CD14-positive monocyte (primary cell): ENCODE measurements around the gene PIP4K2A. TPM values are rescaled to one million over a fixed set of nuclear protein-coding genes. Genes with fewer than 3 reads are reported as not detected.

Source experiments
- DNase-seq, 3 donors: peaks; one replicate each; pipeline ENCODE4 v3.0.0-alpha.2; 2011 to 2022
- H2AFZ ChIP-seq: 2 replicates; pipeline ENCODE4 v1.6.0; 2012; ENCODE audit warnings: mild to moderate bottlenecking, low read depth, low read length, inconsistent platforms; ENCODE audit not compliant: insufficient read depth, poor library complexity, severe bottlenecking
- H3K27ac ChIP-seq, 2 donors: 1 replicate in 1 of 2; 2 replicates in 1 of 2; pipeline ENCODE4 v1.5.1; 2012 to 2013; ENCODE audit warnings: low read length in 2 of 2, control low read depth in 1 of 2, inconsistent platforms in 1 of 2, low read depth in 1 of 2, mild to moderate bottlenecking in 1 of 2
- H3K27me3 ChIP-seq, 2 donors: one replicate each; pipeline versions ENCODE4 v1.6.0 to v1.6.1; 2011 to 2013; ENCODE audit warnings: low read length in 2 of 2; ENCODE audit not compliant: control insufficient read depth in 2 of 2, insufficient read depth in 2 of 2
- H3K36me3 ChIP-seq, 2 donors: replicated peaks in 1 of 2; 1 replicate in 1 of 2; 2 replicates in 1 of 2; pipeline versions ENCODE4 v1.5.1 to v1.6.1; 2012 to 2013; ENCODE audit warnings: low read length in 2 of 2, control low read depth in 1 of 2, inconsistent platforms in 1 of 2, mild to moderate bottlenecking in 1 of 2; ENCODE audit not compliant: insufficient read depth in 2 of 2, control insufficient read depth in 1 of 2
- H3K4me1 ChIP-seq, 2 donors: 1 replicate in 1 of 2; 2 replicates in 1 of 2; pipeline versions ENCODE4 v1.5.1 to v1.6.1; 2012 to 2013; ENCODE audit warnings: low read length in 2 of 2, control low read depth in 1 of 2, inconsistent platforms in 1 of 2, mild to moderate bottlenecking in 1 of 2, moderate library complexity in 1 of 2; ENCODE audit not compliant: insufficient read depth in 2 of 2, control insufficient read depth in 1 of 2
- H3K4me2 ChIP-seq: replicated peaks from 2 replicates; pipeline ENCODE3; 2012; ENCODE audit warnings: low read length, moderate library complexity, mild to moderate bottlenecking; ENCODE audit not compliant: poor library complexity, severe bottlenecking; ENCODE audit errors: extremely low read depth
- H3K4me3 ChIP-seq, 3 experiments: fragments of 200-600 bp in 1 of 3; sonication (generic) in 1 of 3; replicated peaks in 1 of 3; 1 replicate in 2 of 3; 2 replicates in 1 of 3; pipeline ENCODE4 v1.5.1; 2011 to 2013; ENCODE audit warnings: low read length in 3 of 3, mild to moderate bottlenecking in 3 of 3, control low read depth in 2 of 3, low read depth in 2 of 3, inconsistent platforms in 1 of 3, moderate library complexity in 1 of 3
- H3K79me2 ChIP-seq: 2 replicates; pipeline ENCODE4 v1.6.0; 2012; ENCODE audit warnings: mild to moderate bottlenecking, control low read depth, inconsistent platforms, low read length, moderate library complexity; ENCODE audit not compliant: insufficient read depth
- H3K9ac ChIP-seq: 2 replicates; pipeline ENCODE4 v1.6.0; 2017; ENCODE audit warnings: low read length, mild to moderate bottlenecking; ENCODE audit not compliant: insufficient read depth, poor library complexity, severe bottlenecking
- H3K9me3 ChIP-seq, 2 donors: replicated peaks in 1 of 2; 1 replicate in 1 of 2; 2 replicates in 1 of 2; pipeline versions ENCODE4 v1.5.1 to v1.6.1; 2012 to 2013; ENCODE audit warnings: low read length in 2 of 2, control low read depth in 1 of 2; ENCODE audit not compliant: control insufficient read depth in 1 of 2, insufficient read depth in 1 of 2
- H4K20me1 ChIP-seq: 2 replicates; pipeline ENCODE4 v1.6.0; 2012; ENCODE audit warnings: mild to moderate bottlenecking, low read length, control low read depth, moderate library complexity; ENCODE audit not compliant: insufficient read depth
- H3K27ac Mint-ChIP-seq, 7 donors: one replicate each; pipeline ENCODE4 v1.8.0; 2020; ENCODE audit warnings: mild to moderate bottlenecking in 7 of 7, mixed read lengths in 7 of 7, moderate library complexity in 6 of 7, inconsistent platforms in 2 of 7
- H3K27me3 Mint-ChIP-seq, 3 donors: one replicate each; pipeline ENCODE4 v1.8.0; 2021 to 2022; ENCODE audit warnings: low read depth in 3 of 3, mild to moderate bottlenecking in 3 of 3, mixed read lengths in 3 of 3, moderate library complexity in 3 of 3, inconsistent platforms in 1 of 3
- H3K36me3 Mint-ChIP-seq, 2 donors: one replicate each; pipeline ENCODE4 v1.8.0; 2020; ENCODE audit warnings: mixed read lengths in 2 of 2, inconsistent platforms in 1 of 2, mild to moderate bottlenecking in 1 of 2
- H3K4me1 Mint-ChIP-seq: one replicate; pipeline ENCODE4 v1.8.0; 2020; ENCODE audit warnings: mild to moderate bottlenecking, mixed read lengths
- H3K4me3 Mint-ChIP-seq, 2 donors: one replicate each; pipeline ENCODE4 v1.8.0; 2020; ENCODE audit warnings: mild to moderate bottlenecking in 2 of 2, mixed read lengths in 2 of 2, moderate library complexity in 1 of 2
- H3K9me3 Mint-ChIP-seq, 7 donors: one replicate each; pipeline ENCODE4 v1.8.0; 2020 to 2022; ENCODE audit warnings: mixed read lengths in 7 of 7, mild to moderate bottlenecking in 6 of 7, moderate library complexity in 6 of 7, inconsistent platforms in 2 of 7
- whole genome bisulfite sequencing: methylation state at CpG from one replicate; pipeline ENCODE4 v1.1.5; 2013; ENCODE audit warnings: missing lambda C conversion rate; ENCODE audit not compliant: insufficient coverage; 5-methylcytosine and 5-hydroxymethylcytosine counted together
- intact Hi-C, 2 donors: fragments of 100-400 bp; cut with micrococcal nuclease; formaldehyde crosslinking; loops; one replicate each; pipeline versions ENCODE4 v1.15.0 to v1.15.1; 2023
- polyA plus RNA-seq, 3 donors: library from polyadenylated mRNA; depleted of rRNA in 1 of 3; unstranded in 2 of 3; stranded (reverse) in 1 of 3; fragments of 300-500 nt in 2 of 3; fragments of >200 nt in 1 of 3; fragmentation: Illumina TruSeq in 2 of 3; gene quantifications; 1 replicate in 2 of 3; 2 replicates in 1 of 3; pipeline ENCODE4 v1.2.3, GENCODE V29; 2012 to 2021
- TF ChIP-seq, protein P1 (sequence below): fragments of 200-600 bp; IDR thresholded peaks from one replicate; pipeline ENCODE4 v1.8.0; 2022; ENCODE audit warnings: antibody characterized with exemption, mild to moderate bottlenecking

PIP4K2A gene
- polyA plus RNA-seq, 3 donors, result 9.7 to 33.7 (median 16.6) TPM

GRCh38 chr10:22712211-22712955, 2.0 kb downstream of the PIP4K2A start:
- H3K4me2 ChIP-seq, result peak overlapping the region; percentile 91
- H3K79me2 ChIP-seq, result peaks cover 68% of the 10 kb centered on the region
- H3K36me3 Mint-ChIP-seq, result peaks cover 10 to 12% of the 10 kb centered on the region in 2 donors
- H3K4me1 ChIP-seq, result peaks cover 28 to 44% of the 10 kb centered on the region in 2 donors
- no peak overlapping the region for H3K9ac ChIP-seq
- no peaks in the 10 kb centered on the region for H3K27me3 ChIP-seq
- peaks cover 0 to 3% (median 2%) of the 10 kb centered on the region in 3 donors for H3K27me3 Mint-ChIP-seq
- no peaks in the 10 kb centered on the region for H3K36me3 ChIP-seq
- H3K4me1 Mint-ChIP-seq, result peaks cover 53% of the 10 kb centered on the region
- intact Hi-C loops, result loop anchor here (5.0 to 10.0 kb wide), 2 partner anchors 105 to 108 kb away; no protein-coding TSS in a partner anchor
- H3K27ac Mint-ChIP-seq, result peak overlapping the region in 4 of 7 donors; percentile 58 to 91 (median 86)
- H3K4me3 ChIP-seq, result peak overlapping the region; percentile 83 to 95 (median 93)
- H3K4me3 Mint-ChIP-seq, result peak overlapping the region; percentile 93 to 95
- H3K9me3 ChIP-seq, result no peaks in the 10 kb centered on the region
- no peak for DNase-seq
- H2AFZ ChIP-seq, result peak overlapping the region; percentile 79
- H3K9me3 Mint-ChIP-seq, result peaks cover 0 to 5% (median 3%) of the 10 kb centered on the region in 7 donors
- H3K27ac ChIP-seq, result peak overlapping the region in 1 of 2 donors; percentile 88
- peaks cover 60% of the 10 kb centered on the region for H4K20me1 ChIP-seq
- TF ChIP-seq, protein P1, sequence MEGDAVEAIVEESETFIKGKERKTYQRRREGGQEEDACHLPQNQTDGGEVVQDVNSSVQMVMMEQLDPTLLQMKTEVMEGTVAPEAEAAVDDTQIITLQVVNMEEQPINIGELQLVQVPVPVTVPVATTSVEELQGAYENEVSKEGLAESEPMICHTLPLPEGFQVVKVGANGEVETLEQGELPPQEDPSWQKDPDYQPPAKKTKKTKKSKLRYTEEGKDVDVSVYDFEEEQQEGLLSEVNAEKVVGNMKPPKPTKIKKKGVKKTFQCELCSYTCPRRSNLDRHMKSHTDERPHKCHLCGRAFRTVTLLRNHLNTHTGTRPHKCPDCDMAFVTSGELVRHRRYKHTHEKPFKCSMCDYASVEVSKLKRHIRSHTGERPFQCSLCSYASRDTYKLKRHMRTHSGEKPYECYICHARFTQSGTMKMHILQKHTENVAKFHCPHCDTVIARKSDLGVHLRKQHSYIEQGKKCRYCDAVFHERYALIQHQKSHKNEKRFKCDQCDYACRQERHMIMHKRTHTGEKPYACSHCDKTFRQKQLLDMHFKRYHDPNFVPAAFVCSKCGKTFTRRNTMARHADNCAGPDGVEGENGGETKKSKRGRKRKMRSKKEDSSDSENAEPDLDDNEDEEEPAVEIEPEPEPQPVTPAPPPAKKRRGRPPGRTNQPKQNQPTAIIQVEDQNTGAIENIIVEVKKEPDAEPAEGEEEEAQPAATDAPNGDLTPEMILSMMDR, result no peak
- no CpG with 5 or more reads among the region's 8 CpGs for WGBS

GRCh38 chr10:22711373-22711772, 3.0 kb downstream of the PIP4K2A start:
- Histone ChIP-seq H3K27me3 (no peaks in the 10 kb centered on the region), H2AFZ (no peak overlapping the region), H3K4me3 (peak overlapping the region in 1 of 3 experiments; percentile 11), H3K9ac (no peak overlapping the region), H3K79me2 (peaks cover 78% of the 10 kb centered on the region), H3K4me2 (peak overlapping the region; percentile 91), H3K36me3 (no peaks in the 10 kb centered on the region), H4K20me1 (peaks cover 69% of the 10 kb centered on the region), H3K4me1 (peaks cover 28 to 45% of the 10 kb centered on the region in 2 donors), H3K27ac (no peak overlapping the region), H3K9me3 (peaks cover 0 to under 1% of the 10 kb centered on the region in 2 donors)
- Mint-ChIP-seq H3K36me3 (peaks cover 13 to 14% of the 10 kb centered on the region in 2 donors), H3K9me3 (peaks cover 0 to 6% (median 4%) of the 10 kb centered on the region in 7 donors), H3K27ac (no peak overlapping the region), H3K4me3 (no peak overlapping the region), H3K4me1 (peaks cover 58% of the 10 kb centered on the region), H3K27me3 (peaks cover 0 to 2% (median 0%) of the 10 kb centered on the region in 3 donors)
- DNase-seq, result no peak
- intact Hi-C loops, result loop anchor here (5.0 to 10.0 kb wide), 2 partner anchors 104 to 107 kb away; no protein-coding TSS in a partner anchor
- WGBS, result no CpG with 5 or more reads among the region's 3 CpGs
- TF ChIP-seq, protein P1, result no peak
